Kidney (tissue), 14 donors: ENCODE results near the gene EWSR1. TPM values are rescaled to one million over a fixed set of nuclear protein-coding genes. Genes with fewer than 3 reads are reported as not detected.
"Not testable (repeated sequence)": the region's sequence is repeated elsewhere in the genome, so short reads cannot be mapped to it uniquely, and the experiment has no call there.

Source experiments
- DNase-seq, 5 donors: peaks; one replicate each; pipeline ENCODE4 v3.0.0-alpha.2; 2013 to 2020
- FAIRE-seq: peaks from 2 replicates; lab custom pipeline; 2012; peaks lifted over from hg19 to GRCh38; lab: Jason Lieb, UNC
- H3K27ac ChIP-seq, 2 donors: one replicate each; pipeline ENCODE4 v1.7.0; 2013; ENCODE audit warnings: low read depth in 2 of 2, low read length in 2 of 2, inconsistent platforms in 1 of 2
- H3K27me3 ChIP-seq: one replicate; pipeline ENCODE4 v1.7.1; 2013; ENCODE audit warnings: low read length, inconsistent platforms; ENCODE audit not compliant: control insufficient read depth, insufficient read depth
- H3K36me3 ChIP-seq, 3 donors: one replicate each; pipeline versions ENCODE4 v1.7.0 to v1.7.1; 2013; ENCODE audit warnings: low read length in 3 of 3, control low read depth in 1 of 3, inconsistent platforms in 1 of 3; ENCODE audit not compliant: insufficient read depth in 3 of 3, control insufficient read depth in 2 of 3
- H3K4me1 ChIP-seq, 3 donors: one replicate each; pipeline versions ENCODE4 v1.7.0 to v1.7.1; 2013; ENCODE audit warnings: low read length in 3 of 3, inconsistent platforms in 1 of 3, low read depth in 1 of 3; ENCODE audit not compliant: control insufficient read depth in 2 of 3, insufficient read depth in 2 of 3
- H3K4me3 ChIP-seq, 3 donors: one replicate each; pipeline versions ENCODE4 v1.7.0 to v1.8.1; 2013; ENCODE audit warnings: low read length in 3 of 3, control low read depth in 1 of 3, inconsistent platforms in 1 of 3
- H3K9ac ChIP-seq, 3 donors: one replicate each; pipeline versions ENCODE4 v1.7.0 to v1.7.1; 2013; ENCODE audit warnings: low read length in 3 of 3, control low read depth in 1 of 3, inconsistent platforms in 1 of 3
- H3K9me3 ChIP-seq, 3 donors: one replicate each; pipeline versions ENCODE4 v1.7.0 to v1.7.1; 2013; ENCODE audit warnings: low read length in 3 of 3, control low read depth in 1 of 3, inconsistent platforms in 1 of 3; ENCODE audit not compliant: control insufficient read depth in 2 of 3, insufficient read depth in 1 of 3
- CTCF ChIP-seq: IDR thresholded peaks from 3 replicates; pipeline ENCODE4 v1.5.1; 2012; ENCODE audit warnings: mild to moderate bottlenecking, moderate library complexity, borderline replicate concordance; ENCODE audit not compliant: insufficient read depth; ENCODE audit errors: extremely low read depth
- intact Hi-C: fragments of 100-400 bp; cut with DNase I; formaldehyde crosslinking; loops from one replicate; pipeline ENCODE4 v1.11.1; 2022
- polyA plus RNA-seq: library from polyadenylated mRNA; stranded (reverse); fragments of 350-450 nt; fragmentation: Illumina TruSeq; extraction: RNeasy Lipid Tissue Mini Kit (QIAGEN cat#74804); gene quantifications from one replicate; pipeline ENCODE4 v1.2.3, GENCODE V29; 2014; ENCODE audit warnings: low read depth, low replicate concordance; ENCODE audit not compliant: insufficient read depth
- total RNA-seq: library from RNA; stranded (reverse); fragmentation: NEBNext Ultra II Directional; extraction: Animal tissue kit (Norgen Biotek cat#: 25700); gene quantifications from one replicate; pipeline ENCODE4 v1.2.1, GENCODE V29; 2021
- donor health status: control.
- donor health status: control.
- donor health status: control.
- donor health status: control.
- donor health status: control.
- donor health status: DM: yes; HTN: yes; CAD: no.
- donor health status: Normal renal cell carcinoma (clear cell type).

Gene EWSR1
- total and polyA plus RNA-seq, 2 donors from 2014 or later, result 124 to 214 TPM

- intact Hi-C loops, result no loop called here
- Histone ChIP-seq H3K9ac (no peak overlapping the region), H3K27me3 (no peaks in the 10 kb centered on the region), H3K4me3 (no peak overlapping the region), H3K27ac (no peak overlapping the region), H3K4me1 (peaks cover 0 to 2% (median 0%) of the 10 kb centered on the region in 3 donors), H3K9me3 (no peaks in the 10 kb centered on the region), H3K36me3 (peaks cover 0 to 8% (median 0%) of the 10 kb centered on the region in 3 donors)
- TF ChIP-seq CTCF, result no peak
- FAIRE-seq (no peak), DNase-seq (no peak)
These were observed 23.1 kb upstream of the EWSR1 start for GRCh38 chr22:29244785-29245625.

GRCh38 chr22:29245626-29246385, 22.3 kb upstream of the EWSR1 start:
- peaks cover 0 to 2% (median 0%) of the 10 kb centered on the region in 3 donors for H3K4me1 ChIP-seq
- peak; percentile 97 for TF ChIP-seq CTCF
- H3K9me3 ChIP-seq, result no peaks in the 10 kb centered on the region
- H3K27ac ChIP-seq, result no peak overlapping the region
- FAIRE-seq (no peak), DNase-seq (peak; percentile 76 to 86 (median 84))
- H3K9ac ChIP-seq, result no peak overlapping the region
- H3K36me3 ChIP-seq, result peaks cover 0 to 8% (median 0%) of the 10 kb centered on the region in 3 donors
- H3K4me3 ChIP-seq, result no peak overlapping the region
- intact Hi-C loops, result no loop called here
- H3K27me3 ChIP-seq, result no peaks in the 10 kb centered on the region

GRCh38 chr22:29247891-29248290, 20.2 kb upstream of the EWSR1 start:
- H3K9ac ChIP-seq, H3K4me1 ChIP-seq, H3K36me3 ChIP-seq, H3K9me3 ChIP-seq, intact Hi-C loops, H3K27ac ChIP-seq, H3K27me3 ChIP-seq, FAIRE-seq, DNase-seq, H3K4me3 ChIP-seq: not testable (repeated sequence)

- H3K9me3 ChIP-seq, result no peaks in the 10 kb centered on the region
- H3K4me1 ChIP-seq, result no peaks in the 10 kb centered on the region
- no peaks in the 10 kb centered on the region for H3K36me3 ChIP-seq
- DNase-seq (peak in 1 of 5 donors; percentile 16), FAIRE-seq (no peak)
- H3K27me3 ChIP-seq, result no peaks in the 10 kb centered on the region
- TF ChIP-seq CTCF, result no peak
- H3K4me3 ChIP-seq, result no peak overlapping the region
- no peak overlapping the region for H3K27ac ChIP-seq
- H3K9ac ChIP-seq, result no peak overlapping the region
- intact Hi-C loops, result no loop called here
These were observed 16.8 kb upstream of the EWSR1 start for GRCh38 chr22:29251265-29251664.
